GM21447 (cell line): ENCODE results near the gene MDH1.
A peak's percentile ranks its signal among the peaks of the same experiment; 100 is the strongest.
"Not testable (repeated sequence)": the region's sequence is repeated elsewhere in the genome, so short reads cannot be mapped to it uniquely, and the experiment has no call there.

Experiments
- ATAC-seq: cut with Tn5 transposase; IDR thresholded peaks from one replicate; pipeline ENCODE4 v1.9.1; 2021; ENCODE audit not compliant: unreplicated experiment

Gene MDH1

GRCh38 chr2:63587814-63588384 lies 864 bp upstream of the MDH1 start:
- no peak for ATAC-seq

GRCh38 chr2:63589148-63589958 lies 590 bp downstream of the MDH1 start:
- ATAC-seq = peak; percentile 11

- ATAC-seq = no peak
These were observed 2.1 kb downstream of the MDH1 start for GRCh38 chr2:63590626-63591408.

- ATAC-seq = no peak
These were observed 2.9 kb downstream of the MDH1 start for GRCh38 chr2:63591566-63592175.

GRCh38 chr2:63594660-63595059 lies 5.9 kb downstream of the MDH1 start:
- no peak for ATAC-seq

- no peak for ATAC-seq
These were observed 7.7 kb downstream of the MDH1 start for GRCh38 chr2:63596401-63596883.

GRCh38 chr2:63598981-63599380 lies 10.2 kb downstream of the MDH1 start:
- no peak for ATAC-seq

GRCh38 chr2:63600881-63601460 lies 12.2 kb downstream of the MDH1 start:
- ATAC-seq = no peak

- no peak for ATAC-seq
These were observed 15.9 kb downstream of the MDH1 start for GRCh38 chr2:63604666-63605065.

GRCh38 chr2:63608865-63609264 lies 20.1 kb downstream of the MDH1 start:
- ATAC-seq = not testable (repeated sequence)

GRCh38 chr2:63610525-63610924 lies 21.8 kb downstream of the MDH1 start:
- ATAC-seq = no peak

GRCh38 chr2:63613391-63613901 lies 24.7 kb downstream of the MDH1 start:
- ATAC-seq = no peak

- ATAC-seq = no peak
These were observed 25.7 kb downstream of the MDH1 start for GRCh38 chr2:63614448-63614968.

- no peak for ATAC-seq
These were observed 26.5 kb downstream of the MDH1 start for GRCh38 chr2:63614983-63615945.

- no peak for ATAC-seq
These were observed 28.6 kb downstream of the MDH1 start for GRCh38 chr2:63617366-63617765.

- no peak for ATAC-seq
These were observed 30.6 kb downstream of the MDH1 start for GRCh38 chr2:63619328-63619727.

GRCh38 chr2:63622751-63623150 lies 34.0 kb downstream of the MDH1 start:
- no peak for ATAC-seq

- not testable (repeated sequence) for ATAC-seq
These were observed 35.0 kb downstream of the MDH1 start for GRCh38 chr2:63623763-63624162.

- ATAC-seq = no peak
These were observed 39.1 kb downstream of the MDH1 start for GRCh38 chr2:63627866-63628265.
